Ishikawa (cell line): Measurements from ENCODE around the gene CFH.

Experiments used
- CEBPB ChIP-seq: IDR thresholded peaks from 2 replicates; pipeline ENCODE4 v1.6.1; 2012
- CREB1 ChIP-seq: IDR thresholded peaks from 2 replicates; pipeline ENCODE4 v1.6.1; 2012; ENCODE audit warnings: low read depth
- EP300 ChIP-seq: IDR thresholded peaks from 2 replicates; pipeline ENCODE4 v1.6.1; 2012; ENCODE audit warnings: borderline replicate concordance
- FOXM1 ChIP-seq: IDR thresholded peaks from 2 replicates; pipeline ENCODE4 v1.6.1; 2012; ENCODE audit warnings: low read depth, borderline replicate concordance
- MAX ChIP-seq: IDR thresholded peaks from 2 replicates; pipeline ENCODE4 v1.6.1; 2012
- NFIC ChIP-seq: IDR thresholded peaks from 2 replicates; pipeline ENCODE4 v1.6.1; 2012
- RAD21 ChIP-seq: IDR thresholded peaks from 2 replicates; pipeline ENCODE4 v1.6.1; 2012; ENCODE audit warnings: low read depth
- REST ChIP-seq: IDR thresholded peaks from 2 replicates; pipeline ENCODE4 v1.6.1; 2012; ENCODE audit warnings: low read depth, mild to moderate bottlenecking
- USF1 ChIP-seq: IDR thresholded peaks from 2 replicates; pipeline ENCODE4 v1.6.1; 2012
- YY1 ChIP-seq: IDR thresholded peaks from 2 replicates; pipeline ENCODE4 v1.6.1; 2012; ENCODE audit warnings: low read depth

- TF ChIP-seq MAX = no peak
- no peak for TF ChIP-seq EP300
- no peak for TF ChIP-seq CEBPB
- TF ChIP-seq RAD21 = no peak
- TF ChIP-seq REST = no peak
- TF ChIP-seq FOXM1 = no peak
- no peak for TF ChIP-seq USF1
- TF ChIP-seq NFIC = no peak
- no peak for TF ChIP-seq YY1
- no peak for TF ChIP-seq CREB1
Observed at GRCh38 chr1:196738730-196739129, 86.9 kb downstream of the CFH start.
